ENCODE measurements around the gene GUCY2D. TPM values are rescaled to one million over a fixed set of nuclear protein-coding genes. Genes with fewer than 3 reads are reported as not detected.
"Not testable (repeated sequence)": the region's sequence is repeated elsewhere in the genome, so short reads cannot be mapped to it uniquely, and the experiment has no call there.

GUCY2D gene
- polyA plus RNA-seq, 3 donors, result 0.03 to 0.35 (median 0.28) TPM

DNA sequence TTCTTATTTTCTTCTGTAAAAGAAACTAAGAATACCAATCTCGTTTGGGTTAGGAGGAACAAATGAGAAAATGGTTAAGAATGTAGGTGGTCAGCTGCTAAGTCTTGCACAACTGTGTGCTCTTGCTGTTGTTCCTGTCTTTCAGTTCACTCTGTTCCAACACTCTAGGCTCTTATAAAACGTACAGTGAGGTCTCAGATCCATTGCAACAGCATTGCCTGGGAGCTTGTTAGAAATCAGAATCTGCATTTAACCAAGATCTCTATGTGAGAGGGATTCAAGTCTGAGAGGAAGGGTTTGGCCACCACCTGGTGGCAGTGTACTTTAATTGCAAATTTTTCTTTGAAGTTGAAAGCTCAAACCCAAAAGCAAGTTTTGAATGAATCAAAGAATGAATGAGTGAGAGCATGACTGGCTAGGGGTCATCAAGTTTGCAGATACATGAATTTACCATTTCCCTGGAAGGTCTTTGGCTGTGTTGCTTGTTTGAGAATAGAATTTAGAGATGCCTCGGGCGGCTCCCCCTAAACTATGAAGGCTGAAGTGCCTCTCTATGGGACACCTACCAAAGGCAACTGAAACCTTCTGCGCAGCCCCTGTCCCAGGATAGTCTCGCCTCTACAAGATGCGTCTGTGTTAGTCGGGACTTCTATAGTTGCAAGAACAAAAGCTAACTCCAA, 39.0 kb downstream of the GUCY2D start:
- no peak for DNase-seq (ENCODE audit: low read depth in 3 of 3, low spot score in 2 of 3)

DNA sequence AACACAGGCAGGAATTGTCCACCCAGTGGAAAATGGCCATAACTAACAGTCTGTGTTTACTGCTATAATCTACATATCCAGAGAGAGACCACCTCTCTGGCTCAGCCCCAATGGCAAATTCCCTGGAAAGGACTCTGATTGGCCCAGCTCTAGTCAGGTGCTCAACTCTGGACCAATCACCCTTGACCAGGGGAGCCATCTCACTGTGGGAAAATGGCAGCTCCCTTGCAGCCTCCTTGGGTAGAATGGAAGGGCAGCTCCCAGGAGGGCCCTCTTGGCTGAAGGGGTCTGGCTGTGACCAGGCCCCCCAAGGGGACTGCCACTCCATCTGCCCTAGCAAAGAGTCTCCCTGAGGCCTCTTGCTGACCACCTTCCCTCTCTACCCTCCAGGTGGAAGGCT, 39.6 kb downstream of the GUCY2D start:
- DNase-seq (ENCODE audit: low read depth in 3 of 3, low spot score in 2 of 3), result no peak

- no peak for DNase-seq (ENCODE audit: low read depth in 3 of 3, low spot score in 2 of 3)
Observed at GRCh38 chr17:8044819-8045810, 42.7 kb downstream of the GUCY2D start.

DNA sequence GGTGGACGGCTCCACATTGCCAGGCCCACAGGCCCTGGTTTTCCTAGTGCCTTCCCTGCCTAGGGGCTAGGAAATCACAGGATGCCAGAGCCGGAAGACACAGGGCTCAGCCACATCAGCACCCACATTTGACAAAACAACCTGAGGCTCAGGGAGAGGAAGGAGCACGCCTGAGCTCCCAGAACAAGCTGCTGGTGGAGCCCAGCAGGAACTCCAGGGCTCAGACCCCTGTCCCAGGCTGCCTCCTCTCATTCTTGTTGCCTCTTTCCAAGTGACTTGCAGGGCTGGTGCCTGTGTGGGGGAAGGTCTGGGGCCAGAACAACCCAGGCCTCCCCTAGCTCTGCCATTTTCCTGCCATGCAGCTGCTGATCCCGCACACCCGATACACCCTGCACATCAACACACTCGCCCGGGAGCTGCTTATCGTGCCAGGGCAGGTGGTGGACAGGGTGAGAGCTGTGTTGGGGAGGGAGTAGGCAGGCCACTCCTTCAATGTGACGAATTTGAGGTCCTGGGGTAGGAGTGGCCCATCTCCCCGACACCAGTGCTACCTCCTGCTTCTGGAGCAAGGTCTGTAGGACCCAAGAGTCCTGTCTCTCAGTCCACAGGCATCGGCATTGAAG, 44.0 kb downstream of the GUCY2D start:
- DNase-seq (ENCODE audit: low read depth in 3 of 3, low spot score in 2 of 3), result no peak

- DNase-seq (ENCODE audit: low read depth in 3 of 3, low spot score in 2 of 3), result no peak
Observed at GRCh38 chr17:8046929-8047768, 44.7 kb downstream of the GUCY2D start.

DNA sequence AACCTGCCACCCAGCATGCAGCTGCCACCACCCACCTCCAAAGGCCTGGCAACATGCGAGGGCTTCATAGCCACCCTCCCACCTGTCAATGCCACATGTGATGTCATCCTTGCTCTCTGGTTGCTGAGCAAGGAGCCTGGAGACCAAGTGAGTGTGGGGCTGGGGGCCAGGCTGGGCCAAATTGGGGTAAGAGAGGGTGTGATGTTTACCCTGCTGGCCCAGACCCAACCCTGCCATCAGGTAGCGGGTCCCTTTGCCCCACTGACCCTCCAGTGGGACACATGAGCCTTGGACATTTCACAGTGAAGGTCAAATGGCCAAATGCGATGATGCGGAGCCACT, 45.3 kb downstream of the GUCY2D start:
- no peak for DNase-seq (ENCODE audit: low read depth in 3 of 3, low spot score in 2 of 3)

DNA sequence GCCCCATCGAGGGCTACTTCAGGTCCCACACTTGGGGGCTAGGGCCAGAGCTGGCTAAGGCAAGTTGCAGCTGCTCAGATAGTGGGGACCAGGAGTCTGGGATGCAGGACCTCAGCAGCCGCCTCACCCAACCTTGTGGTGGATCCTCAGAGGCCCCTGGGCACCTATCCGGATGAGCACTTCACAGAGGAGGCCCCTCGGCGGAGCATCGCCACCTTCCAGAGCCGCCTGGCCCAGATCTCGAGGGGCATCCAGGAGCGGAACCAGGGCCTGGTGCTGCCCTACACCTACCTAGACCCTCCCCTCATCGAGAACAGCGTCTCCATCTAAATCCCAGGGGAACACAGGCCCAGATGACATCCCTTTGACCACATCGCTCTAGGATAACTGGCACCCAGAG, 45.8 kb downstream of the GUCY2D start:
- DNase-seq (ENCODE audit: low read depth in 3 of 3, low spot score in 2 of 3), result no peak

DNA sequence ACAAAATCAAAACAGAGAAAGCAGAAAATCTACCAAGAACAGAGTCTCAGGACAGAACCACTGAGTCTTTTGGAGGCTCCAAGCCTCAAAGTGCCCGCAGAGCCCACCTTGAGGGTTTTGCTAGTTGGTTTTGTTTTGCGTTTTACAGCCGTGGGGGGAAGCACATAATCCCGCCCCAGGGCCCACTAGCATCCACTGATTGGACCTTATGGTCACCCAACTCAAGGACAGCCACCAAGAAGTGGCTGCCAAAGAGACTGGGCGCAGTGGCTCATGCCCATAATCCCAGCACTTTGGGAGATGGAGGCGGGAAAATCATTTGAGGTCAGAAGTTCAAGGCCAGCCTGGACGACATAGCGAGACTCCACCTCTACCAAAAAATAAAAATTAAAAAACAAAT, 46.3 kb downstream of the GUCY2D start:
- DNase-seq (ENCODE audit: low read depth in 3 of 3, low spot score in 2 of 3), result no peak

DNA sequence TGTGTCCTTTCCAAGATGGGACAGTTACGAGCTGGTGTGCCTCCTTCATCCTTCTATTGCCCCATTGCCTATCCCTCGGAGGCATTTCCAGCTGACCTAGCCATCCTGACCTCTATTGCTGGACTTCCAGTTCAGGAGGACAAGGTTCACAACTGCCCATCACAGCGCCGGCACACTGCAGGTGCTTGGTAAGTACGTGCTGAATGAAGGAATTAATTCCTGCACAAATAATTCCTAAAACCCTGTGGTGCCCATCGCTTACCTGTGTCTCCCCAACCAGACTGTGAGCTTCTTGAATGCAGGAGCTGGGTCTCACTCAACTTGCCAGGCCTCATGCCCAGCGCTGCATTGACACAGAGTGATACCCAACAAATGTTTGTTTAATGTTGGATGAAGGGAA, 49.4 kb downstream of the GUCY2D start:
- DNase-seq (ENCODE audit: low read depth in 3 of 3, low spot score in 2 of 3), result no peak

- DNase-seq (ENCODE audit: low read depth in 3 of 3, low spot score in 2 of 3), result no peak
Observed at GRCh38 chr17:8052256-8053252, 50.1 kb downstream of the GUCY2D start.

DNA sequence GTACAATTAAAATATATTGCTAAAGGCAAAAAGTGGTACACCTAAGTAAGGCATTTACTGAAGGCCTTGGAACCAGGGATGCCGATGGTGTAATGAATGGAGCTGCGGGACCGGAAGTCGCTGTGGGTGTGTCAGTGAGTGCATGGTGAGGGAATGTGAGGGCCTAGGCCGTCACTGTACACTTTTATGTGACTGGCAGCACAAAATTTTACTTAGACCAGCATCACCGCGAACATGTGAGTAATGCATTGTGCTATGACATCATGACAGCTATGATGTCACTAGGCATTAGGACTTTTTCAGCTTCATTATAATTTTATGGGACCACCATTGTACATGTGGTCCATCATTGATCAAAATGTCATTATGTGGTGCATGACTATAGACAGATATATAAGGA, 51.2 kb downstream of the GUCY2D start:
- DNase-seq (ENCODE audit: low read depth in 3 of 3, low spot score in 2 of 3), result no peak

DNA sequence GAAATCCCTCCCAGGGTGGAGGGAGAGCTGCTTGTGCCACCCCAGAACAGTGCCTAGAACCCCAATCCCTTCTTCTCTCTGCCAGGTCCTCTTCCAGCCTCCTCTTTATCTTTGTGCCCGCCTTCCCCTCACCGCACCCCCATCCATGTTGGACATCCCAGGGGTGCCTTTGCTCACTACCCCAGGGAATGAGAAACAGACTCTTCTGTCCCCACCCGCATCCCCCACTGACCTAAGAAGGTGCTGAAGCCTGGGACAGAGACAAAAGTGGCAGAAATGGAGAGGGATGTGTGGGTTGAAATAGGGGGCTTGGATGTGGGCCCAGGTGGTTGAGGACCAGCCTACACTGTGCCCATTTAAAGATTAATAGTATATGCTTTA, 53.4 kb downstream of the GUCY2D start:
- DNase-seq (ENCODE audit: low read depth in 3 of 3, low spot score in 2 of 3), result no peak

DNA sequence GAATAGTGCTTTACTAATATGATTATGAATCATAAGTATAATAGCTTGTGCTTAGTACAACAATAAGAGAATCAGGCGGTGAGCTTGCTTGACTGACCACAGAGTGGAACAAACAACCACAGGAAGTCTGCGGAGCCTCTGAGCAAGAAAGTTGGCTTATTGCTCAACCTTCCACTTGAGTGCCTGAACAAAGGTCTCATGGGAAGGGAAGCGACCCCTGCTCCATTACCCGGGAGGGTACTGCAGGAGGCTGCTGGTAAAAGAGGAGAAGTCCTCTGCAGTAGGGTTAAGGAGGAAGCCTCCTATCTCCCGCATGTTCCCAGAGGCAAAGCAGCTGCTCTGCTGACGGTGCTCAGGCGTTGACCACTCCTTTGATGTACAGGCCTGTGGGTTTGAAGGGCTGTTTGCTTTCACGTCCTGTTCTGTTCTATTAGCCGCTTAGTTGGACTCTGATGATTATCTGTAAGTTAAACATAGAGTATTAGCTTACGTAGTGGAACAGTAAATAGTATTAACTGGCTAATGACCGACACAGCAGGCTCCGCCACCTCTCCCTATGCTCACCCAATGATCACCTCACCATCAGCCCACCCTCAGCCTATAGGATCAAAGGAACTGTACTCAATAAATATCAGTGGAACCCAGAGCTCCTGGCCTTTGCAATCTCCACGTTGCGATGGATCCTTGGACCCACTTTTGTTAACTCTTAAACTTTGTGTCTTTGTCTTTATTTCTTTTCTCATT, 54.0 kb downstream of the GUCY2D start:
- DNase-seq (ENCODE audit: low read depth in 3 of 3, low spot score in 2 of 3), result no peak

GRCh38 chr17:8056976-8057625, 54.7 kb downstream of the GUCY2D start:
- no peak for DNase-seq (ENCODE audit: low read depth in 3 of 3, low spot score in 2 of 3)

GRCh38 chr17:8057691-8058114, 55.3 kb downstream of the GUCY2D start:
- peak in 2 of 3 donors; percentile 71 to 77 for DNase-seq (ENCODE audit: low read depth in 3 of 3, low spot score in 2 of 3)

GRCh38 chr17:8059131-8059530, 56.7 kb downstream of the GUCY2D start:
- no peak for DNase-seq (ENCODE audit: low read depth in 3 of 3, low spot score in 2 of 3)

GRCh38 chr17:8060274-8060673, 57.9 kb downstream of the GUCY2D start:
- no peak for DNase-seq (ENCODE audit: low read depth in 3 of 3, low spot score in 2 of 3)

DNA sequence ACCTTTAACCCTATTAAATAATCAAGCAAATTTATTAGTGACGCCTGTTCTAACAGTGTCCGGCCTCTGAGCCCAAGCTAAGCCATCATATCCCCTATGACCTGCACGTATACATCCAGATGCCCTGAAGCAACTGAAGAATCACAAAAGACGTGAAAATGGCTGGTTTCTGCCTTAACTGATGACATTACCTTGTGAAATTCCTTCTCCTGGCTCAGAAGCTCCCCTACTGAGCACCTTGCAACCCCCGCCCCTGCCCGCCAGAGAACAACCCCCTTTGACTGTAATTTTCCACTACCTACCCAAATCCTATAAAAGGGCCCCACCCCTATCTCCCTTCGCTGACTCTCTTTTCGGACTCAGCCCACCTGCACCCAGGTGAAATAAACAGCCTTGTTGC, 59.4 kb downstream of the GUCY2D start:
- DNase-seq (ENCODE audit: low read depth in 3 of 3, low spot score in 2 of 3), result not testable (repeated sequence)

Measured in right renal cortex interstitium (tissue), 3 donors.